ENCODE results near the gene DDAH2. TPM values are rescaled to one million over a fixed set of nuclear protein-coding genes. Genes with fewer than 3 reads are reported as not detected.

DDAH2 gene
- polyA plus RNA-seq, 1 donor from 2014 or later = 386 TPM

DNA sequence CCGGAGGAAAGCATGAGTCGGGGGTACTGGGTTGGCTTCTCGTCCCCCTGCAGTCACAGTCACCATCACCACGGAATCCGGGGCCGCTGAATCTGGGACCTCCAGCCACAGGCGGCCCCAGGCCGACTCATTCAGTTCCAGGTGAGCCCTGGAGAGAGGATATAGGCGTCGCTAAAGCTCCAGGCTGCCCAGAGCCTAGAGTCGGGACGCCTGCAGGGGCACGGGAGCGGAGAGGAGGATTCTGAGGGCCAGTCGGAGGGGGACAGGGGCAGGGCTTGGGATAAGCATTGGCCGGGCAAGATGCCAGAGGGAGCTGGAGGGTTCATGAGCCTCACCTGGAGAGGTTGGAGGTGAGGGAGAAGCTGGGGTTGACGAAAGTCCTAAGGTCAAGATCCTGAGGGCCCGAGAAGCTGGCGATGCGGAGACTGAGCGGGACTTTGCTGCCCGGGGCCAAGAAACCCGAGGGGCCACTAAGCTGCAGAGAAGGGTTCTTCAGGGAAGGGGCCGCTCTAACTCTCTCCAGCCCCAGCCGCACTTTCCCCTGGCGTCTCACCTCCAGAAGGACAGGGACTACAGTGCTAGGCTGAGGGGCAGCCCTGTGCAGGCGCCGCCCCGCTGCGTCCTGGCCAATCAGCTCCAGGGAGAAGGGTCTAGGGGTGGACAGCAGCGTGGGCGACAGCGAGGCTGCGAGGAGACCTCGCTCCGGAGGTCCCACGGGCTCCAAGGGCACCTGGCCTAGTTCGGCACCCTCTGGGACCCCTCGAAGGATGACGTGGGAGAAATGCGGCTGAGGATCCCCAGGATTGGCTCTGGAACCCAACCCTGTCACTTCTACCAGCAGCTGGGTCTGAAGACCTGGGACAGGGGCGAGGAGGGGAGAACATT lies 37.1 kb upstream of the DDAH2 start:
- H4K20me1 ChIP-seq (ENCODE audit: insufficient read depth) = no peaks in the 10 kb centered on the region
- no peak overlapping the region for H3K4me3 ChIP-seq (ENCODE audit: low read length)
- no peak overlapping the region for H2AFZ ChIP-seq (ENCODE audit: low read depth, low read length)
- no peaks in the 10 kb centered on the region for H3K27me3 ChIP-seq (ENCODE audit: insufficient read depth, low read depth, low read length)
- no peaks in the 10 kb centered on the region for H3K79me2 ChIP-seq (replicated peaks; ENCODE audit: insufficient read depth, low read length)
- H3K9me2 ChIP-seq (ENCODE audit: insufficient read depth, low read length) = no peaks in the 10 kb centered on the region
- H3K4me2 ChIP-seq (ENCODE audit: low read length) = no peak overlapping the region
- no peaks in the 10 kb centered on the region for H3K36me3 ChIP-seq (ENCODE audit: insufficient read depth, low read length)
- H3K9me3 ChIP-seq (ENCODE audit: low read length) = no peaks in the 10 kb centered on the region
- TF ChIP-seq TAF1 (IDR thresholded peaks at IDR 0.05; ENCODE audit: low read depth) (no peak), EZH2 (IDR thresholded peaks at IDR 0.05; ENCODE audit: borderline replicate concordance, insufficient read depth, low read length, poor library complexity, severe bottlenecking) (no peak), SMC3 (conservative IDR thresholded peaks at IDR 0.05; ENCODE audit: poor library complexity) (no peak), EP300 (conservative IDR thresholded peaks at IDR 0.05; ENCODE audit: poor library complexity, severe bottlenecking) (no peak), POLR2AphosphoS5 (IDR thresholded peaks at IDR 0.05) (no peak), MXI1 (conservative IDR thresholded peaks at IDR 0.05; ENCODE audit: poor library complexity, severe bottlenecking) (no peak), RAD21 (conservative IDR thresholded peaks at IDR 0.05) (no peak)
- TF ChIP-seq, protein P1, sequence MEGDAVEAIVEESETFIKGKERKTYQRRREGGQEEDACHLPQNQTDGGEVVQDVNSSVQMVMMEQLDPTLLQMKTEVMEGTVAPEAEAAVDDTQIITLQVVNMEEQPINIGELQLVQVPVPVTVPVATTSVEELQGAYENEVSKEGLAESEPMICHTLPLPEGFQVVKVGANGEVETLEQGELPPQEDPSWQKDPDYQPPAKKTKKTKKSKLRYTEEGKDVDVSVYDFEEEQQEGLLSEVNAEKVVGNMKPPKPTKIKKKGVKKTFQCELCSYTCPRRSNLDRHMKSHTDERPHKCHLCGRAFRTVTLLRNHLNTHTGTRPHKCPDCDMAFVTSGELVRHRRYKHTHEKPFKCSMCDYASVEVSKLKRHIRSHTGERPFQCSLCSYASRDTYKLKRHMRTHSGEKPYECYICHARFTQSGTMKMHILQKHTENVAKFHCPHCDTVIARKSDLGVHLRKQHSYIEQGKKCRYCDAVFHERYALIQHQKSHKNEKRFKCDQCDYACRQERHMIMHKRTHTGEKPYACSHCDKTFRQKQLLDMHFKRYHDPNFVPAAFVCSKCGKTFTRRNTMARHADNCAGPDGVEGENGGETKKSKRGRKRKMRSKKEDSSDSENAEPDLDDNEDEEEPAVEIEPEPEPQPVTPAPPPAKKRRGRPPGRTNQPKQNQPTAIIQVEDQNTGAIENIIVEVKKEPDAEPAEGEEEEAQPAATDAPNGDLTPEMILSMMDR (IDR thresholded peaks at IDR 0.05; ENCODE audit: poor library complexity, severe bottlenecking) = no peak
- TF ChIP-seq, protein P2, sequence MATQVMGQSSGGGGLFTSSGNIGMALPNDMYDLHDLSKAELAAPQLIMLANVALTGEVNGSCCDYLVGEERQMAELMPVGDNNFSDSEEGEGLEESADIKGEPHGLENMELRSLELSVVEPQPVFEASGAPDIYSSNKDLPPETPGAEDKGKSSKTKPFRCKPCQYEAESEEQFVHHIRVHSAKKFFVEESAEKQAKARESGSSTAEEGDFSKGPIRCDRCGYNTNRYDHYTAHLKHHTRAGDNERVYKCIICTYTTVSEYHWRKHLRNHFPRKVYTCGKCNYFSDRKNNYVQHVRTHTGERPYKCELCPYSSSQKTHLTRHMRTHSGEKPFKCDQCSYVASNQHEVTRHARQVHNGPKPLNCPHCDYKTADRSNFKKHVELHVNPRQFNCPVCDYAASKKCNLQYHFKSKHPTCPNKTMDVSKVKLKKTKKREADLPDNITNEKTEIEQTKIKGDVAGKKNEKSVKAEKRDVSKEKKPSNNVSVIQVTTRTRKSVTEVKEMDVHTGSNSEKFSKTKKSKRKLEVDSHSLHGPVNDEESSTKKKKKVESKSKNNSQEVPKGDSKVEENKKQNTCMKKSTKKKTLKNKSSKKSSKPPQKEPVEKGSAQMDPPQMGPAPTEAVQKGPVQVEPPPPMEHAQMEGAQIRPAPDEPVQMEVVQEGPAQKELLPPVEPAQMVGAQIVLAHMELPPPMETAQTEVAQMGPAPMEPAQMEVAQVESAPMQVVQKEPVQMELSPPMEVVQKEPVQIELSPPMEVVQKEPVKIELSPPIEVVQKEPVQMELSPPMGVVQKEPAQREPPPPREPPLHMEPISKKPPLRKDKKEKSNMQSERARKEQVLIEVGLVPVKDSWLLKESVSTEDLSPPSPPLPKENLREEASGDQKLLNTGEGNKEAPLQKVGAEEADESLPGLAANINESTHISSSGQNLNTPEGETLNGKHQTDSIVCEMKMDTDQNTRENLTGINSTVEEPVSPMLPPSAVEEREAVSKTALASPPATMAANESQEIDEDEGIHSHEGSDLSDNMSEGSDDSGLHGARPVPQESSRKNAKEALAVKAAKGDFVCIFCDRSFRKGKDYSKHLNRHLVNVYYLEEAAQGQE (IDR thresholded peaks at IDR 0.05; ENCODE audit: borderline replicate concordance) = no peak
- no peak overlapping the region for H3K9ac ChIP-seq (ENCODE audit: low read length)
- no peaks in the 10 kb centered on the region for H3F3A ChIP-seq (ENCODE audit: insufficient read depth, low read length, poor library complexity, severe bottlenecking)
- H3K27ac ChIP-seq (ENCODE audit: low read length) = no peak overlapping the region

DNA sequence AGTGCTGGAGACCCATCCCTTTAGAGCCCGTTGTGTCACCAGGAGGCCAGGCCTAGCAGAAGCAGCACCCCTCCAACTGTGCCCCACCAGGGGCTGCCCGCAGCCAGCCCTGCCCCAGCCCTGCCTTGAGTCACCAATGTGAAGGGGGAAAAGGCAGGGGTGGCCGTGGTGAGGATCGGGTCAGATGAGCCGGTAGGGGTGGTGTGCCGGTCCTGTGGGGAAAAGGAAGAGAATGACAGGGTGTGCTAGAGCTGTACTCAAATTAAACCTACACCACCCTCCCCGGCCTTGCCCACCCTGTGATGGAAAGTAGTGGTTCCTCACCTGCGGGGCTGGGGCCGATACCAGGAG lies 36.4 kb upstream of the DDAH2 start:
- H2AFZ ChIP-seq (ENCODE audit: low read depth, low read length) = no peak overlapping the region
- H3K4me3 ChIP-seq (ENCODE audit: low read length) = no peak overlapping the region
- no peaks in the 10 kb centered on the region for H3K9me3 ChIP-seq (ENCODE audit: low read length)
- no peaks in the 10 kb centered on the region for H3K27me3 ChIP-seq (ENCODE audit: insufficient read depth, low read depth, low read length)
- TF ChIP-seq SMC3 (conservative IDR thresholded peaks at IDR 0.05; ENCODE audit: poor library complexity) = no peak
- no peak for TF ChIP-seq TAF1 (IDR thresholded peaks at IDR 0.05; ENCODE audit: low read depth)
- TF ChIP-seq, protein P2 (IDR thresholded peaks at IDR 0.05; ENCODE audit: borderline replicate concordance) = no peak
- no peak for TF ChIP-seq EP300 (conservative IDR thresholded peaks at IDR 0.05; ENCODE audit: poor library complexity, severe bottlenecking)
- TF ChIP-seq, protein P1 (IDR thresholded peaks at IDR 0.05; ENCODE audit: poor library complexity, severe bottlenecking) = no peak
- no peak for TF ChIP-seq MXI1 (conservative IDR thresholded peaks at IDR 0.05; ENCODE audit: poor library complexity, severe bottlenecking)
- TF ChIP-seq EZH2 (IDR thresholded peaks at IDR 0.05; ENCODE audit: borderline replicate concordance, insufficient read depth, low read length, poor library complexity, severe bottlenecking) = no peak
- no peak for TF ChIP-seq RAD21 (conservative IDR thresholded peaks at IDR 0.05)
- no peak for TF ChIP-seq POLR2AphosphoS5 (IDR thresholded peaks at IDR 0.05)
- H3K9ac ChIP-seq (ENCODE audit: low read length) = no peak overlapping the region
- no peaks in the 10 kb centered on the region for H3K9me2 ChIP-seq (ENCODE audit: insufficient read depth, low read length)
- H3F3A ChIP-seq (ENCODE audit: insufficient read depth, low read length, poor library complexity, severe bottlenecking) = no peaks in the 10 kb centered on the region
- H3K36me3 ChIP-seq (ENCODE audit: insufficient read depth, low read length) = no peaks in the 10 kb centered on the region
- H3K27ac ChIP-seq (ENCODE audit: low read length) = no peak overlapping the region
- H3K79me2 ChIP-seq (replicated peaks; ENCODE audit: insufficient read depth, low read length) = no peaks in the 10 kb centered on the region
- H3K4me2 ChIP-seq (ENCODE audit: low read length) = no peak overlapping the region
- no peaks in the 10 kb centered on the region for H4K20me1 ChIP-seq (ENCODE audit: insufficient read depth)
